ENCODE data around the gene NWD2. TPM values are rescaled to one million over a fixed set of nuclear protein-coding genes. Genes with fewer than 3 reads are reported as not detected.

The NWD2 gene
- total RNA-seq, 1 experiment from 2014 or later = 0.03 TPM

DNA sequence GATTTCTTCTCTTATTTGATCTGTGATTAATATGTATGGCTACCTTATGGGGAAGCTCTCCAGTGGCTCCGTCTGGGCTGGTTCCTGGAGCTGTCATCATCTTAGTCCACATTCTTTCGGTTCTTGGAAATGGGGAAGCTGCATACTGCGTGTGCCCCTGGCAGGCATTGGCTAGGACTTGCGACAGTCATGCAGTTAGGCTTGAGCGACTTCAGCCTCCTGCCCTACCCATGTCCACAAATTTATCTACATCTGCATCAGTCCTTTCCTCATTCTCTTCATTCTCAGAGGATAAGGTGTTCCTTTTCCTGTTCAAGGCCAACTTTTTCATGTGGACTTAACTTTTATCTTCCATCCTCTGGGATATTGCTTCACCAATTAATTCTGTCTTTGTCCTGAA lies 227.4 kb downstream of the NWD2 start:
- DNase-seq = no peak

DNA sequence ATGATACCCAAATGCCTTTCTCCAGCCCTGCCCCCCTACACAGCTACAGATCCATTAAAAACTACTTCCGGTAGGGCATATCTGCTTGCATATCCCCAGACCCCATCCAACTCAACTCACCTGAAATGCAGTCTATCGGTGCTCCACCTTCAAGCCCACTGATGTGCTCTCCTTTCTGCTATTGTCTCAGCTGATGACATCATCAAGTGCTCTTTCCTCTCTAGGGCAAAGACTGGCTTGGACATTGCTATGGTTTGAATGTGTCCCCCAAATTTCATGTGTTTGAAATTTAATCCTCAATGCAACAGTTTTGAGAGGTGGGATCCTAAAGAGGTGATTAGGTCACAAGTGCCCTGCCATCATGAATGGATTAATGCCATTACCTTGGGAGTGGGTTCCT lies 229.3 kb downstream of the NWD2 start:
- no peaks in the 10 kb centered on the region for H3K27me3 ChIP-seq (ENCODE audit: control insufficient read depth, insufficient read depth, low read length)
- no peak for DNase-seq
- H3K4me3 ChIP-seq (ENCODE audit: insufficient read depth, low read depth, low read length) = no peak overlapping the region
- H3K36me3 ChIP-seq (replicated peaks; ENCODE audit: control insufficient read depth, insufficient read depth, low read length) = no peaks in the 10 kb centered on the region

More for the DNA sequence above, 227.4 kb downstream of the NWD2 start:
- Histone ChIP-seq H3K4me3 (ENCODE audit: insufficient read depth, low read depth, low read length) (no peak overlapping the region), H3K36me3 (replicated peaks; ENCODE audit: control insufficient read depth, insufficient read depth, low read length) (no peaks in the 10 kb centered on the region), H3K27me3 (ENCODE audit: control insufficient read depth, insufficient read depth, low read length) (no peaks in the 10 kb centered on the region)

DNA sequence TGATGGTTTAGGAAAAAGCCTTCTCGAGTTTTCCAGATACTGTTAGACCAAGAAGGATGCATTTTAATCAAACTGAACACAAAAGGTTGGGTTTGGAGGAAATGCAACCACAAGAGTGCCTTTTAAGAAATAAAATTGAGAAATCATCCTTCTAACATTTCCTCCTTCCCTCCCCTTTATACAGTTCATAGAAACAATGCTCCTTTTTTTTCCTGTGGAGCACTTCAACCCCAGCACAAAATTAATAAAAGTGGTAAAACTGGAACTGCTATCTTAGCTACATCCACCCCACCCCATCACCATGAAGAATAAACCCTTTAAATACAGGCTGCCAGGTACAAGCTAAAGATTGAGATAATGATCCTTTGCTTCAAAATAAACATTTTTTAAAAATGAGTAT lies 230.5 kb downstream of the NWD2 start:
- Histone ChIP-seq H3K36me3 (replicated peaks; ENCODE audit: control insufficient read depth, insufficient read depth, low read length) (no peaks in the 10 kb centered on the region), H3K27me3 (ENCODE audit: control insufficient read depth, insufficient read depth, low read length) (no peaks in the 10 kb centered on the region), H3K4me3 (ENCODE audit: insufficient read depth, low read depth, low read length) (no peak overlapping the region)
- no peak for DNase-seq

DNA sequence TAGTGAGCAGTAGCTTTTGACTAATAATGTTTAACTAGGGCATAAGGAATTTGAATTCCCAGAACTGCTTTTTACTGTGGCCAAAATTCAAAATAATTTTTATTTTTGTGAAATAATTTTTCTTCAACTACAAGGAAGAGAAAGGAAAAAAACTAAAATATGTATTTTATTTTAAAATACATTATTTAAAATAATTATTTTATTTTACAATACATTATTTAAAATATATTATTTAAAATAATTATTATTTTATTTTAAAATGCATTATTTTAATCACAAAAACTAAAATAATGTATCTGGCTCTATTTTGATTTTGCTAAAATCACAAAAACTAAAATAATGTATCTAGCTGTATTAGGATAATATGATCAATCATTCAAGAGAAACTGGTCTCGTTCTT lies 231.2 kb downstream of the NWD2 start:
- Histone ChIP-seq H3K27me3 (ENCODE audit: control insufficient read depth, insufficient read depth, low read length) (no peaks in the 10 kb centered on the region), H3K4me3 (ENCODE audit: insufficient read depth, low read depth, low read length) (no peak overlapping the region), H3K36me3 (replicated peaks; ENCODE audit: control insufficient read depth, insufficient read depth, low read length) (no peaks in the 10 kb centered on the region)
- DNase-seq = no peak

DNA sequence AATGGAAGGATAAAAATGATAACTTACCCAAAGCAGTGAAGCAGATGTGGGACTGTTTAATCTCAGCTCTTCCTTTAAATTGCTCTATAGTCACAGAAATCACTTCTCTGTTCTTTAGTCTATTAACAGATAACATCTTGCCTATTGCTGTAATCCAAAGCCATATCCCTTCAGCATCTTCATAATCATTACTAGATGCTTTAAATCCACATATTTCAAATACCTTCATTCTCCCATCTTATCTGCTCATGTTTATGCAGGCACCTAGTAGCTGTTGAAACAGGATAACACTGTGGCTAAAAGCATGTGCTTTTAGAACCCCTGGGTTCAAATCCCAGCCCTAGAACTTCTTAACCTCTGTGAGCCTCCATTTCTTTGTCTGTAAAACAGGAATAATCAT lies 231.7 kb downstream of the NWD2 start:
- DNase-seq = no peak
- no peak overlapping the region for H3K4me3 ChIP-seq (ENCODE audit: insufficient read depth, low read depth, low read length)
- no peaks in the 10 kb centered on the region for H3K36me3 ChIP-seq (replicated peaks; ENCODE audit: control insufficient read depth, insufficient read depth, low read length)
- no peaks in the 10 kb centered on the region for H3K27me3 ChIP-seq (ENCODE audit: control insufficient read depth, insufficient read depth, low read length)

DNA sequence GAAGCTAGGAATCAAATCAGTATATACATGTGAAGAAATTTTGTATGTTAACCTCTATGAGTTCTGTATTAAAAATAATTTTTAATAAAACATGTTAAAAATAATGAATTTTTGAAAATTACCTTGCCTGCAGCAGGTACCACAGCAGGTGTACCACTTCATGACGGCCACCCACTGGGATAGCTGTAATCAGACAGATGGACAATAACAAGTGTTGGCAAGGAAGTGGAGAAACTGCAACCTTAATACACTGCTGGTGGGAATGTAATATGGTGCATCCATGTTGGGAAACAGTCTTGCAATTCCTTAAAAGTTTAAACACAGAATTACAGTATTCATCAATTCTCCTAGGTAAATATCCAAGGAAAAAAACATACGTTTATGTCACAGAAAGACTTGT lies 232.1 kb downstream of the NWD2 start:
- Histone ChIP-seq H3K4me3 (ENCODE audit: insufficient read depth, low read depth, low read length) (no peak overlapping the region), H3K27me3 (ENCODE audit: control insufficient read depth, insufficient read depth, low read length) (no peaks in the 10 kb centered on the region), H3K36me3 (replicated peaks; ENCODE audit: control insufficient read depth, insufficient read depth, low read length) (no peaks in the 10 kb centered on the region)
- no peak for DNase-seq

DNA sequence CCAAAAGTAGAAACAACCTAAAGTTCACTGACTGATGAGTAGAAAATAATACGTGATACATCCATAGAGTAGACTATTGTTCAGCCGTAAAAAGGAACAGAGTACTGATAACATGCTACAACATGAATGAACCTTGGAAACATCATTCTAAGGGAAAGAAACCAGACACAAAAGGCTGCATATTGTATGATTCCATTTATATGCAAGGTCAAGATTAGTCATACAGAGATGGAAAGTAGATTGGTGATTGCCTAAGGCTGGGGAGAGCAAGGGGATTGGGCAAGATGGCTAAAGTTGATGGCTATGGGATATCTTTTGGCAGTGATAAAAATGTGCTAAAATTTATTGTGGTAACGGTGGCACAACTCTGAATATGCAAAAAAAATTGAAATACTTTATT lies 232.6 kb downstream of the NWD2 start:
- H3K4me3 ChIP-seq (ENCODE audit: insufficient read depth, low read depth, low read length) = no peak overlapping the region
- no peaks in the 10 kb centered on the region for H3K36me3 ChIP-seq (replicated peaks; ENCODE audit: control insufficient read depth, insufficient read depth, low read length)
- no peak for DNase-seq
- no peaks in the 10 kb centered on the region for H3K27me3 ChIP-seq (ENCODE audit: control insufficient read depth, insufficient read depth, low read length)

DNA sequence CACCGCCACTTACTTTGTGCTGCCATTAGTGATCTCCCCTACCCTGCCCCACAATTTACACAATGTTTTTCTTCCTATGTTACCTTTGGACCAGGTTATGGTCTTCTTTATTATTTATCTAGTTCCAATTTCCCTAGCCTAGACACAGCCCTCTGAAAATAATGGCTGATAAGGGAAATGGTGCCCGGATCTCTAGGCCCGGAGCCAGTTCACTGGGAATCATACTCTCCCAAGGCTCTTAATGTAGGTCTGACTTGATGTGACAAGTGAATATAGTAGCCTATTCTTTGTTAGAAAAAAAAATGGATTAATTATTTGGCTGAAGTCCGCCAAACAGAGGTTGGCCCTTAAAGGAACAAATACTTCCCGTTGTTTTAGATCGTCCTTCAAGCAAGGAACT lies 233.6 kb downstream of the NWD2 start:
- Histone ChIP-seq H3K4me3 (ENCODE audit: insufficient read depth, low read depth, low read length) (no peak overlapping the region), H3K36me3 (replicated peaks; ENCODE audit: control insufficient read depth, insufficient read depth, low read length) (no peaks in the 10 kb centered on the region), H3K27me3 (ENCODE audit: control insufficient read depth, insufficient read depth, low read length) (no peaks in the 10 kb centered on the region)
- no peak for DNase-seq

DNA sequence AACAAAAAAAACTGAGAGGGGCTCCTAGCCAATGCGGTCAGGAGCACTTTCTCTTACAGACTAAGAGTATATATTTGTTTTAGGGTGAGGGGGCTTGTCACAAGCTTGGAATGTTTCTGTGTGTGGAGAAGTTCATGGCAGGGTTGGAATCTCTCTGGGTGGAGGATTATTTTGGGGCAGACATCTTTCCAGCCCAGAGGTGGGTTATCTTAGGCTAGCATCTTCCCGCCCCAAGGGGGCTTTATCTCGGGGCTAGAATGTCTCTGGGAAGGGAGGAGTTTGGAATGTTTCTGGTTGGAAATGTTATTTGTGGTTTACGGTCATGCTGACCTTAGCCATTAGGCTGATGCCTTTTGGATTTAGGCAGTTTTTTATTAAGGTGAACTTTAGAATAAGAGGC lies 236.0 kb downstream of the NWD2 start:
- H3K27me3 ChIP-seq (ENCODE audit: control insufficient read depth, insufficient read depth, low read length) = no peaks in the 10 kb centered on the region
- no peaks in the 10 kb centered on the region for H3K36me3 ChIP-seq (replicated peaks; ENCODE audit: control insufficient read depth, insufficient read depth, low read length)
- DNase-seq = no peak
- H3K4me3 ChIP-seq (ENCODE audit: insufficient read depth, low read depth, low read length) = no peak overlapping the region

DNA sequence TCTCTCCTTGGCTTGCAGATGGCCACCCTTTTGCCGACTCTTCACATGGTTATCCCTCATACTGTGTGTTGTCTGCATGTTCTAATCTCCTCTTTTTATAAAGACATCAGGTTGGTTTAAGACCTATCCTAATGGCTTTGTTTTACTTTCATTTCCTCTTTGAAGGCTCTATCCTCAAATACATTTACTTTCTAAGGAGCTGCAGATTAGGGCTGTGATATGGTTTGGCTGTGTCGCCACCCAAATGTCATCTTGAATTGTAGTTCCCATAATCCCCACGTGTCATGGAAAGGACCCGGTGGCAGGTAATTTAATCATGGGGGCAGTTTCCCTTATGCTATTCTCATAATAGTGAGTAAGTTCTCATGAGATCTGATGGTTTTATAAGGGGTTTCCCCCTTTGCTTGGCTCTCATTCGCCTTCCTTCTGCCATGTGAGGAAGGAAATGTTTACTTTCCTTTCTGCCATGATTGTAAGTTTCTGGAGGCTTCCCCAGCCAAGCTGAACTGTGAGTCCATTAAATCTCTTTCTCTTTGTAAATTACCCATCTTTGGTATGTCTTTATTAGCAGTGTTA lies 237.1 kb downstream of the NWD2 start:
- no peak overlapping the region for H3K4me3 ChIP-seq (ENCODE audit: insufficient read depth, low read depth, low read length)
- H3K36me3 ChIP-seq (replicated peaks; ENCODE audit: control insufficient read depth, insufficient read depth, low read length) = no peaks in the 10 kb centered on the region
- H3K27me3 ChIP-seq (ENCODE audit: control insufficient read depth, insufficient read depth, low read length) = no peaks in the 10 kb centered on the region
- DNase-seq = no peak

DNA sequence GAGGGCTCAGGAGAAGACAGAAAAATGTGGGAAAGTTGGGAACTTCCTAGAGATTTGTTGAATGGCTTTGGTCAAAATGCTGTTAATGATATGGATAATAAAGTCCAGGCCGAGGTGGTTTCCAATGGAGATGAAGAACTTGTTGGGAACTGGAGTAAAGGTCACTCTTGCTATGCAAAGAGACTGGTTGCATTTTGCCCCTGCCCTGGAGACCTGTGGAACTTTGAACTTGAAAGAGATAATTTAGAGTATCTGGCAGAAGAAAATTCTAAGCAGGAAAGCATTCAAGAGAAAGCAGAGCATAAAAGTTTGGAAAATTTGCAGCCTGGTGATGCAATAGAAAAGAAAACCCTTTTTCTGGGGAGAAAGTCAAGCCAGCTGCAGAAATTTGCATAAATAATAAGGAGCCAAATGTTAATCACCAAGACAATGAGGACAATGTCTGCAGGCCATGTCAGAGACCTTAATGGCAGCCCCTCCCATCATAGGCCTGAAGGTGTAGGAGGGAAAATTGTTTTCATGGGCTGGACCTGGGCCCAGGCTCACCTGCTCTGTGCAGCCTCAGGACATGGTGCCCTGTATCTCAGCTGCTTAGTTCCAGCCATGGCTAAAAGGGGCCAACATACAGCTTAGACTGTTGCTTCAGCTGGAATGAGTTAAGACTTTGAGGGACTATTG lies 237.8 kb downstream of the NWD2 start:
- no peaks in the 10 kb centered on the region for H3K27me3 ChIP-seq (ENCODE audit: control insufficient read depth, insufficient read depth, low read length)
- H3K4me3 ChIP-seq (ENCODE audit: insufficient read depth, low read depth, low read length) = no peak overlapping the region
- no peaks in the 10 kb centered on the region for H3K36me3 ChIP-seq (replicated peaks; ENCODE audit: control insufficient read depth, insufficient read depth, low read length)
- no peak for DNase-seq

DNA sequence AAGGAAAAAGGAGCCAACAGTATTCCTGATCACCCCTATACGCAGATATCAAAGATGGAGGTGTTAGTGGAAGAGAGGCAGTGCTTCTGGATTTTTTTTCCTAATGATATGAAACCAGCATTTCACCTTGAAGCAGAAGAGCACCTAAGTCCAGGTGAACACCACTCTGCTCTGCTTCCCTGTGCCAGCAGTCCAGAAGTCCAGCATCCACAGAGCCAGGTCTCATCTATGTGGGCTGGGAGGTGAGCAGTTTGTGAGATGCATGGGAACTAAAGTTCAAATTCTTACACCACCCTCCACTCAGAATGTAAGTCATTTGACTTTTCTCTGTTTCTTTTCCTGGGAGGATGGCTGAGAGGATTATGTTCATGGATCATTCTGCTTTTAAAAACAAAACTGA lies 239.1 kb downstream of the NWD2 start:
- Histone ChIP-seq H3K4me3 (ENCODE audit: insufficient read depth, low read depth, low read length) (no peak overlapping the region), H3K27me3 (ENCODE audit: control insufficient read depth, insufficient read depth, low read length) (no peaks in the 10 kb centered on the region), H3K36me3 (replicated peaks; ENCODE audit: control insufficient read depth, insufficient read depth, low read length) (no peaks in the 10 kb centered on the region)
- no peak for DNase-seq

DNA sequence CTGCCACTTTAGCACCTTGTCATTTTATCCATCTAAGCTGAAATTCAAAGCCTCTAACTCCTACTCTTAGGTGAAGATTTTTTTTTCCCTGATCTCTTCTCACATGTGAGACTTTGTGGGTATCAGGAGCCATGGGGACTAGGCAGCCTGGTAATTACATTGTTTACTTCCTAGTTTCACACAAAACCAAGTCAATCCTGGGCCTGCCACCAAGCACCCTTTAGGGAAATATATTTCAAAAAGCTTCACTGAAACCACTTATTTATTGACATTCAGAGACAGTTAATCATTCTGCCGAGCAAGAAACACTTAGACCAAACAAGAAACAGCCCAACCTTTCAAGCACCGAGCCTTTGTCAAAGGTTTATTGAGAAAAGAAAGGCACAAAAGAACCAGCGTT lies 241.6 kb downstream of the NWD2 start:
- Histone ChIP-seq H3K36me3 (replicated peaks; ENCODE audit: control insufficient read depth, insufficient read depth, low read length) (no peaks in the 10 kb centered on the region), H3K27me3 (ENCODE audit: control insufficient read depth, insufficient read depth, low read length) (no peaks in the 10 kb centered on the region)
- DNase-seq = no peak

DNA sequence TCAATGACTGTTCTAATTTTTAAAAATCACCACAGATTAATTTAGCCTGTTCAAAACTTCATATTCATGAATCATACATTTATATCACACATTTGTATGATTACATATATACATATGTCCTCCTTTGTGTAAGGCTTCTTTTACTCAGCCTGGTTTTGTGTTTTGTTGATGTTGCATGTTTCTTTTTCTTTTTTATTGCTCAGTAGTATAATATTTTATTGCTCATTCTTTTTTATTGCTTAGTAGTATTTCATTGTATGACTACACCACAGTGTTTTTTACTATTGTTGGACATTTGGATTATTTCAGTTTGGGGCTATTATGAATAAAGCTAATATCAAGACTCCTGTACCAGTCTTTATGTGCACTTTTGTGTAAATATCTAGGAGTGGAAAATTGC lies 243.1 kb downstream of the NWD2 start:
- Histone ChIP-seq H3K27me3 (ENCODE audit: control insufficient read depth, insufficient read depth, low read length) (no peaks in the 10 kb centered on the region), H3K4me3 (ENCODE audit: insufficient read depth, low read depth, low read length) (no peak overlapping the region), H3K36me3 (replicated peaks; ENCODE audit: control insufficient read depth, insufficient read depth, low read length) (no peaks in the 10 kb centered on the region)
- DNase-seq = no peak

More for the DNA sequence above, 241.6 kb downstream of the NWD2 start:
- H3K4me3 ChIP-seq (ENCODE audit: insufficient read depth, low read depth, low read length) = no peak overlapping the region

DNA sequence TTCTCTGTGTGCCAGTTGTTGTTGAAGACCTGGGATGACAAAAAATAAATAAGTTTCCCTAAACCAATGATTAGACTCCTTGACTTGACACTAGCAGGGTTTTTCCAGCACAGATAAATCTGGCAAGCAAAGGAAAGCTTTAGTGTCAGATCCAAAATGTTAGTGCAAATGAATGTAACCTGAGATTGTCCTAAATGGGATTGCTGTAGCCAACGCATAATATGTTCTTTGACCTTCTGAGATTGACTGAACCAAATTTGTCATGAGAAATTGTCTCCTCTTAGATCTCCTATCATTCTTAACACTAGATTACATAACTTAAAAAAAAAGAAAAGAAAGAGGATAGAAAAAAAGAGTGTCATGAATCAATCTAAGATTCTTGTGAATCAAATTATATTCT lies 245.2 kb downstream of the NWD2 start:
- no peaks in the 10 kb centered on the region for H3K27me3 ChIP-seq (ENCODE audit: control insufficient read depth, insufficient read depth, low read length)
- no peak for DNase-seq
- no peak overlapping the region for H3K4me3 ChIP-seq (ENCODE audit: insufficient read depth, low read depth, low read length)
- H3K36me3 ChIP-seq (replicated peaks; ENCODE audit: control insufficient read depth, insufficient read depth, low read length) = no peaks in the 10 kb centered on the region

All from H7 (cell line).